Urinary bladder (tissue), 4 donors: ENCODE data around the gene TOP3B. TPM values are rescaled to one million over a fixed set of nuclear protein-coding genes. Genes with fewer than 3 reads are reported as not detected.
"Not testable (repeated sequence)": the region's sequence is repeated elsewhere in the genome, so short reads cannot be mapped to it uniquely, and the experiment has no call there.

Experiments used
- DNase-seq: peaks from one replicate; pipeline ENCODE4 v3.0.0-alpha.2; 2015; ENCODE audit errors: extremely low spot score
- H3K27ac ChIP-seq: one replicate; pipeline ENCODE4 v1.5.1; 2013; ENCODE audit warnings: low read depth, mild to moderate bottlenecking, moderate library complexity
- H3K36me3 ChIP-seq: one replicate; pipeline ENCODE4 v1.6.1; 2013; ENCODE audit warnings: mild to moderate bottlenecking, moderate library complexity; ENCODE audit not compliant: insufficient read depth
- H3K4me1 ChIP-seq: one replicate; pipeline ENCODE4 v1.6.1; 2013; ENCODE audit warnings: mild to moderate bottlenecking, moderate library complexity; ENCODE audit not compliant: insufficient read depth
- H3K4me3 ChIP-seq: one replicate; pipeline ENCODE4 v1.5.1; 2013; ENCODE audit warnings: low read depth, low read length
- WGBS: extraction: QIAGEN DNeasy Blood & Tissue Kit; methylation state at CpG from one replicate; pipeline ENCODE4 v1.1.7; 2013; 5-methylcytosine and 5-hydroxymethylcytosine counted together
- polyA plus RNA-seq: library from polyadenylated mRNA; stranded (reverse); fragments of 200-250 nt; gene quantifications from one replicate; pipeline ENCODE4 v1.2.3, GENCODE V29; 2013
- total RNA-seq: library from RNA; depleted of rRNA; stranded (reverse); fragments of >200 nt; gene quantifications from one replicate; pipeline ENCODE4 v1.2.3, GENCODE V29; 2014
- donor health status: healthy with polysubstance abuse.
- donor health status: healthy.

The TOP3B gene
- total and polyA plus RNA-seq, 2 donors: 12.6 to 20.7 TPM

DNA sequence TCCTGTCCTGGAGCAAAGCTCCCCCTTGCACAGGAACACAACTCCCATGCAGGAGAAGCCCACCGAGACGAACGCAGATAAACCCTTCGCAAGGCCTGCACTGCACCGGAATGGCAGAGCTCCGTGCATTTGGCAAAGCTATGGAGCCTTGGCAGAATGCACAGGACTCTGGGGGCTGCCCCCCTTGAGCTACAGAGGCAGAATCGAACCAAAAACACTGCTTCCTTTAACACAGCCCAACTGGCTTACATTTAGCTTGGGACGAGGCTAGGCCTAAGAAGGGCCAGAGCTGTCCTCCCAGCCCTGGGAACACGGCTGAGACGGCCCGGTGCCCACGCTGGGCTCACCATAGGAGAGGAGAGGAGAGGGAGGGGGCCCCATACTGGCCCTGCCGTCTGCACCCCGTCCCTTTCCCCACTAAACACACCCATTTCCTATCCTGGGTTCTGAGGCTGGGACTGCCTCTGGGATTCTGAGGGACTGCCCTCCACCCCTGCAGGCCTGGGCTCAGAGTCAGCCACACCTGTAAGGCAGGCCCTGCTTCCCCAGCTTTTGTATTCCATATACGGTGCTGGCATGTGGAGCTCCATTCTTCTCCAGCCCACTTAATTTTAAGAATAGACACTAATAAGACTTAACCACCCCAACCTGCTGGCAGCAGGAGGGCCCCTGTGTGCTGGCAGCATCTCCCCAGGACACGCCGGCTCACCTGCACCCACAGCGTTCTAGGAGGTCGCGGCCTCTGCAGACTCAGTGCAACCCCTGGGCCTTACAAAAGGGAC is 62.9 kb downstream of the TOP3B start:
- no peaks in the 10 kb centered on the region for H3K4me1 ChIP-seq
- no peak overlapping the region for H3K4me3 ChIP-seq
- no peak overlapping the region for H3K27ac ChIP-seq
- 81% methylated on average over 20 of the region's 20 CpGs for WGBS
- H3K36me3 ChIP-seq: no peaks in the 10 kb centered on the region
- no peak for DNase-seq

- H3K27ac ChIP-seq: no peak overlapping the region
- no peak for DNase-seq
- 95% methylated on average over 12 of the region's 12 CpGs for WGBS
Observed at GRCh38 chr22:21918466-21919185, 64.0 kb downstream of the TOP3B start.

GRCh38 chr22:21917959-21918261 is 64.7 kb downstream of the TOP3B start:
- H3K4me1 ChIP-seq: no peaks in the 10 kb centered on the region
- no peak overlapping the region for H3K27ac ChIP-seq
- no peak for DNase-seq
- H3K4me3 ChIP-seq: no peak overlapping the region
- no peaks in the 10 kb centered on the region for H3K36me3 ChIP-seq
- WGBS: 87% methylated on average over 6 of the region's 6 CpGs

More at GRCh38 chr22:21918466-21919185, 64.0 kb downstream of the TOP3B start:
- no peaks in the 10 kb centered on the region for H3K36me3 ChIP-seq
- H3K4me3 ChIP-seq: no peak overlapping the region
- H3K4me1 ChIP-seq: no peaks in the 10 kb centered on the region

DNA sequence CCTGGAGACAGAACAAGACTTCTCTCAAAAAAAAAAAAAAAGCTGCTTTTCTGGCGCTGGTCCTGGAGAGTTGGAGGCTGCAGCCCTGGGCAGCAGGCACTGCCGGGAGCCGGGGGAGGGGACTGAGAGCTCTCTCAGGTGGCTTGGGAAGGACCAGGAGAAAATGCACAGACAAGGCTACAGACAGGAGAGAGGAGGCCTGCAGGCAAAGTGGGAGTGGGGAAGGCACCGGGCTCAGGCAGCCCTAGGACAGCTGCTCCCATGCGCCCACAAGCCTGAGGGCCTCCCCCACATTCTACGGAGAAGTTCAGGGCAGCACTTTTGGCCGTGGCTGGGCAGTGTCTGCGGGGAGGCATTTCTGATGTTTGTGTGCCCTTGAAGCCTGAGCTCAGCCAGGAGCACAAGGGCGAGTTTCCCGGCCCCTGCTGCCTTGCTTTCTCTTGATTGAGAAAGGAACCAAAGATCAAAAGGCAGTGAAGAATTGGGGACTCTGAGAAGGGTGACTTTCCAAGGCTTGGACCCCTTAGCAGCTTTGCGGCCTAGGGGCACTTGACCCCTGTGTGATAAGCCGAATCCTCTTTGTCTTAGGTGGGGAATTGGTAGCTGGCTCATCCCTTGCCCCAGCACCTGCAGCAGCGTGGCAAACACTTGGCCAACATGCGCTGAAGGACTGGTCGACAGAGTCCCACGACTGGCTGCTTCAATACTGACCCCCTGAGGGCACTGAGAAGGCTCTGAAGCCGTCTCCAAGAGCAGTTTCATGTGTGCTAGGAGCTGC is 65.2 kb downstream of the TOP3B start:
- no peak overlapping the region for H3K27ac ChIP-seq
- no peak overlapping the region for H3K4me3 ChIP-seq
- no peaks in the 10 kb centered on the region for H3K4me1 ChIP-seq
- H3K36me3 ChIP-seq: no peaks in the 10 kb centered on the region
- no peak for DNase-seq
- WGBS: 50% methylated on average over 17 of the region's 17 CpGs

DNA sequence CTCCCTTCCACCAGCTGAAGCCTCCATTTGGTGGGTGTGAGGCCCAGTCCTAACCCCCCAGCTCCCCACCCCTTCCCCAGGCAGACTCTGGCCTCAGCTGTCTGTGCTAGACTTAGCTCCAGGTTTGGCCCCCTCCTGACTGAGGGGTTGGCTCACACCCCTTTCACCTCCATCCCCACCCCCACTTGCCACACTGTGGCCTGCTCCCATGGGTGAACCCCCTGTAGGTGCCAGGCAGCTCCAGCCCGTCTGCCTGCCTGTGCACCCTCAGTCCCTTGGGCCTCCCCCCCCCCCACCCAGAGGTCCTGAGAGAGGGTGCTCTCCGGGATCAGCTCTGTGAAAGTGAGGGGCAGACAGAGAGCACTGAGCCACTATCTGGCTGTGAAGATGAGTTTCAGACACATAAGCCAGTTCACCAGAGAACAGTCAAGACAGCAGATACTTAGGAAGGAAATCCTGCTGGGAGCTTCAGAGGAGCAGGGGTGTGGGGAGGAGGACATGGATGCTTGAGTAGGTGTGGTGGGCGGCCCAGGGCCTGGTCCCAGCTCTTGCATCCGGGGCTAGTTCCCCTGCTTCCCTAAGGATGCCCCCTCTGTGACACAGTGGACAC is 66.2 kb downstream of the TOP3B start:
- Histone ChIP-seq H3K36me3 (no peaks in the 10 kb centered on the region), H3K27ac (no peak overlapping the region), H3K4me1 (no peaks in the 10 kb centered on the region), H3K4me3 (no peak overlapping the region)
- DNase-seq: no peak
- 82% methylated on average over 4 of the region's 4 CpGs for WGBS

- H3K4me1 ChIP-seq: no peaks in the 10 kb centered on the region
- no peak overlapping the region for H3K27ac ChIP-seq
- H3K36me3 ChIP-seq: no peaks in the 10 kb centered on the region
- 90% methylated on average over 4 of the region's 4 CpGs for WGBS
- no peak for DNase-seq
- H3K4me3 ChIP-seq: no peak overlapping the region
Observed at GRCh38 chr22:21915624-21916308, 66.8 kb downstream of the TOP3B start.

DNA sequence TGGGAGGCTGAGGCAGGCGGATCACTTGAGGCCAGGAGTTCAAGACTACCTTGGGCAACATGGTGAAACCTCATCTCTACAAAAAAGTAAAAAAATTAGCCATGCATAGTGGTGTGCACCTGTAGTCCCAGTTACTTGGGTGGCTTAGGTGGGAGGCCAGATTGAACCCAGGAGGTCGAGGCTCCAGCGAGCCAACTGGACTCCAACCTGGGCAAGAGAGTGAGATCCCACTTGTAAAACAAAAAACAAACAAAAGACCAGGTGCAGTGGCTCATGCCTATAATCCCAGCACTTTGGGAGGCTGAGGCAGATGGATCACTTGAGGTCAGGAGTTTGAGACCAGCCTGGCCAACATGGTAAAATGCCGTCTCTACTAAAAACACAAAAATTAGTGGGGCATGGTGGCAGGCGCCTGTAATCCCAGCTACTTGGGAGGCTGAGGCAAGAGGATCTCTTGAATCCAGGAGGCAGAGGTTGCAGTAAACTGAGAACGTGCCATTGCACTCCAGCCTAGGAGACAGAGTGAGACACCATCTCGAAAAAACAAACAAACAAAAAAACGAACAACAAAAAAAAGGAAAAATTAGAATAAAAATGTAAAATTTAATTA is 68.4 kb downstream of the TOP3B start:
- H3K36me3 ChIP-seq, DNase-seq, H3K4me1 ChIP-seq, H3K27ac ChIP-seq, H3K4me3 ChIP-seq: not testable (repeated sequence)
- 95% methylated on average over 8 of the region's 8 CpGs for WGBS

DNA sequence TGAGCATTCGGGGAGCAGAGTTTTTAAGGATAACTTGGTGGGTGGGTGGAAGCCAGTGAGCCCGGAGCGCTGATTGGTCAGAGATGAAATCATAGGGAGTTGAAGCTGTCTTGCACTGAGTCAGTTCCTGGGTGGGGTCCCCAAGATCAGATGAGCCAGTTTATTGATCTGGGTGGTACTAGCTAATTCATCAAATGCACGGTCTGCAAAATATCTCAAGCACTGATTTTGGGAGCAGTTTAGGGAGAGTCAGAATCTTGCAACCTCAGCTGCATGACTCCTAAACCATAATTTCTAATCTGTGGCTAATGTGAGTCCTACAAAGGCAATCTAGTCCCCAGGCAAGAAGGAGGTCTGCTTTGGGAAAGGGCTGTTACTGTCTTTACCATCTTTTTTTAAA is 72.2 kb downstream of the TOP3B start:
- not testable (repeated sequence) for H3K4me3 ChIP-seq, H3K36me3 ChIP-seq, DNase-seq, H3K4me1 ChIP-seq, H3K27ac ChIP-seq
- WGBS: 89% methylated on average over 4 of the region's 4 CpGs

- H3K4me3 ChIP-seq: no peak overlapping the region
- 95% methylated on average over 2 of the region's 2 CpGs for WGBS
- H3K4me1 ChIP-seq: no peaks in the 10 kb centered on the region
- H3K36me3 ChIP-seq: no peaks in the 10 kb centered on the region
- H3K27ac ChIP-seq: no peak overlapping the region
- no peak for DNase-seq
Observed at GRCh38 chr22:21909871-21910270, 72.7 kb downstream of the TOP3B start.

DNA sequence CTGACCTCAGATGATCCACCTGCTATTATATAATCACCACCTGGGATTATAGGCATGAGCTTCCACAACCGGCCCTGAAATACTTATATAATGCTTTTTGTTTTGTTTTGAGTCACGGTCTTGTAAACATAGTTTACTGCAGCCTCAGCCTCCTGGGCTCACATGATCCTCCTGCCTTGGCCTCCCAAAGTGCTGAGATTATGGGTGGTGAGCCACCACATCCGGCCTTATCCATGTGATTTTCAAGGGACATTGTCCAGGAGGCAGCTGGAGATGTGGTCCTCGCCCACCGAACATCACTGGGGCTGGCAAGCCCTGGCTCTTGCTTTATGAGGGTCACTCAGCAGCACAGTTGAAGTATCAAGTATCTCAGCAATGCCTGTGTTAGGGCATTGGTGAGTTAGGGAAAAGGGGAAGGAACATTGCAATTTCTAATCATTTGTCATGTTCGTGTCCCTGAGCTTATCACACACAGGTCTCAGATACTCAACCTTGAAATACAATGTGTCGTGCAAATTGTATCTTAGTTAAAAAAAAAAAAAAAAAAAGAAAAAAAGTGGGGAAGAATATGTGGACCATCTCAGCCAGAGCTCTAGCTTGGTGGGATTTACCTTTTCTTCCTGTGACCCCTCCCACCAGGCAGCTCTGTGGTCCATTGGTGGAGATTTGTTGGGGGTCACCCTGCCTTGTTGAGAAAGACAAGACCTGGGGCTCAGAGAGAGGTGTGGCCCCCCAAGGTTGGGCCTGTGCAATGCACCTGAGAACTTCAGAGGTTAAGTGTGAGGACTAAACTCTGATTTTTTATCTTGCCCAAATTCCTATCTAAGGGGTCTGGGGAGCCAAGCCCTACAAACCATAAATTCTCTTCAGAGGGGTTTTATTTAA is 74.7 kb downstream of the TOP3B start:
- Histone ChIP-seq H3K36me3 (no peaks in the 10 kb centered on the region), H3K4me3 (no peak overlapping the region), H3K4me1 (no peaks in the 10 kb centered on the region), H3K27ac (no peak overlapping the region)
- DNase-seq: no peak
- WGBS: 91% methylated on average over 7 of the region's 7 CpGs
